ENCODE results near the gene MRAS. TPM values are rescaled to one million over a fixed set of nuclear protein-coding genes. Genes with fewer than 3 reads are reported as not detected.

MRAS gene
- total and polyA plus RNA-seq, 2 of the 8 experiments (the other 6 are each of a cell fraction or from before 2014, with no cell fraction given) = 10.6 to 16.2 TPM

DNA sequence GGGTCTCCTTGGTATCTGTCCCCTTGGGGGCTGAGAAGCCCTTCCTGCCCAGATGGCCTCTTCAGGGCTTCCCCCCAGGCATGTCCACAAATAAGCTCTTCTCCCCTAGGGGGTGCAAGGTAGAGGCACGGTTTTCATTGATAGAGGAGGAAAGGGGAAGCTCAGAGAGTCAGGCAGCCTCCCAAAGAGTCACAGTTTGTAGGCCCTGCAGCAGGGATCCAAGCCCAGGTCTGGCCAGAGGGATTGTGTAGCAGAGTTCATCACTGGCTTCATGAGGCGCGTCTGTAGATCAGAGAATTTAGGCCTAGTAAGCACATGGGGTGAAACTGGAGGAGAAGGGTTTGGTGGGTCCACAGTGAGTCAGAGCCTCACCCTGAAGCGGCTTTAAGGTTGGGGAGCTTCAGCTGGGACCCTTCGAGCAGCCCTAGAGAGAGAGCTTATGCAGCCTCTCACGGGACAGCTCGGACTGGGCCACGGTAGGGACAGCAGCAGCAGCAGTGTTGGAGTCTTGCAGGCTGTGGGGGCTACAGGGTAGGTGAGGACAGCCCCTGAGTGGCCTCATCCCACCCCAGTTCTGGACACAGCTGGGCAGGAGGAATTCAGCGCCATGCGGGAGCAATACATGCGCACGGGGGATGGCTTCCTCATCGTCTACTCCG lies 48.5 kb downstream of the MRAS start:
- H2BK20ac ChIP-seq (ENCODE audit: low read length) = peak overlapping the region; percentile 90
- H3K4me1 ChIP-seq (replicated peaks in 1 of 4; ENCODE audit: control insufficient read depth in 3 of 4, insufficient read depth in 4 of 4, low read length in 3 of 4) = peaks cover 0 to 12% (median 5%) of the 10 kb centered on the region in 4 experiments; a peak in 6 of 7 replicates
- 91% methylated on average over 14 of the region's 14 CpGs; no CpG with 5 or more reads in 1 of the 2 experiments for WGBS, 2 experiments (ENCODE audit: extremely low coverage in 1 of 2, insufficient coverage in 1 of 2, insufficient read length in 1 of 2, insufficient replicate concordance in 2 of 2, low coverage in 1 of 2, low lambda C conversion rate in 2 of 2, missing lambda C conversion rate in 1 of 2)
- FAIRE-seq (no peak), DNase-seq (ENCODE audit: low read depth in 1 of 2, low spot score in 2 of 2) (no peak)
- 0 out of 8 replicates have a peak, but pooled peaks cover 0 to 2% (median 0%) of the 10 kb centered on the region in 4 experiments for H3K36me3 ChIP-seq (ENCODE audit: control insufficient read depth in 2 of 4, insufficient read depth in 4 of 4, low read length in 3 of 4)
- no peak overlapping the region for H4K8ac ChIP-seq (ENCODE audit: extremely low read depth, insufficient read depth, low read length)
- H2BK12ac ChIP-seq (ENCODE audit: low read depth, low read length) = peak overlapping the region; percentile 75; the same call in 1 of the 2 replicates
- no peak overlapping the region for H4K5ac ChIP-seq (ENCODE audit: insufficient read length, low read depth, low read length)
- H3K9me3 ChIP-seq (ENCODE audit: insufficient read depth in 2 of 2, low read depth in 1 of 2, low read length in 1 of 2) = no peaks in the 10 kb centered on the region
- CTCF ChIA-PET (ENCODE audit: partially characterized antibody) = interaction anchor here (0.7 to 4.2 kb wide), 18 partner anchors 9 to 334 kb away, joined by 3 to 21 read pairs (median 5); no protein-coding TSS in a partner anchor
- H3K14ac ChIP-seq (ENCODE audit: insufficient read length) = no peak overlapping the region
- H2BK15ac ChIP-seq (ENCODE audit: low read length) = peak overlapping the region; percentile 65; the same call in 1 of the 2 replicates
- H3K79me1 ChIP-seq (ENCODE audit: low read depth, low read length) = no peaks in the 10 kb centered on the region; the same call in 1 of the 2 replicates
- H3K4me3 ChIP-seq (ENCODE audit: extremely low read depth in 1 of 4, insufficient read depth in 2 of 4, low read depth in 3 of 4, low read length in 4 of 4) = no peak overlapping the region
- no peaks in the 10 kb centered on the region for H3K23me2 ChIP-seq (ENCODE audit: low read depth, low read length)
- H4K91ac ChIP-seq (replicated peaks; ENCODE audit: insufficient read length, low read length) = no peak overlapping the region
- no peaks in the 10 kb centered on the region for H3K79me2 ChIP-seq (ENCODE audit: control insufficient read depth in 1 of 2, insufficient read depth in 2 of 2, low read length in 2 of 2)
- H3K9ac ChIP-seq (replicated peaks in 1 of 4; ENCODE audit: extremely low read depth in 1 of 4, low read depth in 3 of 4, low read length in 3 of 4) = no peak overlapping the region
- no peak overlapping the region for H3K56ac ChIP-seq (replicated peaks; ENCODE audit: insufficient read length, low read depth, low read length)
- peak overlapping the region; percentile 19; the same call in 1 of the 2 replicates for H3K18ac ChIP-seq (ENCODE audit: extremely low read depth, low read length)
- no peaks in the 10 kb centered on the region for H3K27me3 ChIP-seq (replicated peaks in 1 of 4; ENCODE audit: control insufficient read depth in 3 of 4, extremely low read depth in 1 of 4, insufficient read depth in 3 of 4, low read length in 3 of 4)
- no peak overlapping the region for H3K23ac ChIP-seq (ENCODE audit: insufficient read length)
- no peak overlapping the region for H2BK5ac ChIP-seq (ENCODE audit: low read depth, low read length)
- TF ChIP-seq GTF2F1 (IDR thresholded peaks at IDR 0.05; ENCODE audit: borderline replicate concordance, low read depth, low read length) (no peak), RFX5 (IDR thresholded peaks at IDR 0.05; ENCODE audit: borderline replicate concordance, low read depth, low read length) (no peak)
- TF ChIP-seq, protein P1, sequence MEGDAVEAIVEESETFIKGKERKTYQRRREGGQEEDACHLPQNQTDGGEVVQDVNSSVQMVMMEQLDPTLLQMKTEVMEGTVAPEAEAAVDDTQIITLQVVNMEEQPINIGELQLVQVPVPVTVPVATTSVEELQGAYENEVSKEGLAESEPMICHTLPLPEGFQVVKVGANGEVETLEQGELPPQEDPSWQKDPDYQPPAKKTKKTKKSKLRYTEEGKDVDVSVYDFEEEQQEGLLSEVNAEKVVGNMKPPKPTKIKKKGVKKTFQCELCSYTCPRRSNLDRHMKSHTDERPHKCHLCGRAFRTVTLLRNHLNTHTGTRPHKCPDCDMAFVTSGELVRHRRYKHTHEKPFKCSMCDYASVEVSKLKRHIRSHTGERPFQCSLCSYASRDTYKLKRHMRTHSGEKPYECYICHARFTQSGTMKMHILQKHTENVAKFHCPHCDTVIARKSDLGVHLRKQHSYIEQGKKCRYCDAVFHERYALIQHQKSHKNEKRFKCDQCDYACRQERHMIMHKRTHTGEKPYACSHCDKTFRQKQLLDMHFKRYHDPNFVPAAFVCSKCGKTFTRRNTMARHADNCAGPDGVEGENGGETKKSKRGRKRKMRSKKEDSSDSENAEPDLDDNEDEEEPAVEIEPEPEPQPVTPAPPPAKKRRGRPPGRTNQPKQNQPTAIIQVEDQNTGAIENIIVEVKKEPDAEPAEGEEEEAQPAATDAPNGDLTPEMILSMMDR (IDR thresholded peaks at IDR 0.05; ENCODE audit: control extremely low read depth in 1 of 3, insufficient read depth in 1 of 3, low read depth in 1 of 3, low read length in 3 of 3) = peak in 1 of 3 experiments; percentile 9; a peak in 1 of 4 replicates
- H2AK5ac ChIP-seq (ENCODE audit: low read depth, low read length) = peak overlapping the region; percentile 29; the same call in 1 of the 2 replicates
- POLR2A ChIA-PET (ENCODE audit: partially characterized antibody) = interaction anchor here (1.3 to 3.3 kb wide), 4 partner anchors 9 to 25 kb away, joined by 3 to 13 read pairs (median 6); no protein-coding TSS in a partner anchor
- H3K27ac ChIP-seq (ENCODE audit: low read depth, low read length) = no peak overlapping the region
- no peak overlapping the region for H3K4ac ChIP-seq (replicated peaks; ENCODE audit: insufficient read length, low read depth, low read length)
- H3K4me2 ChIP-seq (ENCODE audit: insufficient read depth in 1 of 2, low read depth in 2 of 2, low read length in 2 of 2) = no peak overlapping the region
- no peak overlapping the region for H2BK120ac ChIP-seq (replicated peaks; ENCODE audit: low read depth, low read length)
- no peaks in the 10 kb centered on the region for H4K20me1 ChIP-seq (replicated peaks in 1 of 2; ENCODE audit: control insufficient read depth in 1 of 2, insufficient read depth in 2 of 2, low read length in 2 of 2)
- H2AFZ ChIP-seq (ENCODE audit: low read length) = no peak overlapping the region
